ENCODE measurements around the gene MAPK8IP1. TPM values are rescaled to one million over a fixed set of nuclear protein-coding genes. Genes with fewer than 3 reads are reported as not detected.
A peak's percentile ranks its signal among the peaks of the same experiment; 100 is the strongest.

MAPK8IP1 gene
- total RNA-seq, 1 donor from 2014 or later = 38.7 TPM

GRCh38 chr11:45846174-45846675 lies 39.2 kb upstream of the MAPK8IP1 start:
- Mint-ChIP-seq H3K27ac (ENCODE audit: unreplicated experiment) (no peak overlapping the region), H3K4me1 (peaks cover 25% of the 10 kb centered on the region), H3K36me3 (ENCODE audit: low read depth) (no peaks in the 10 kb centered on the region), H3K27me3 (ENCODE audit: low read depth) (peaks cover 51% of the 10 kb centered on the region), H3K4me3 (peak overlapping the region; percentile 89), H3K9me3 (no peaks in the 10 kb centered on the region)
- DNase-seq (ENCODE audit: low read depth, low spot score) = no peak
- no peak for TF ChIP-seq CTCF (conservative IDR thresholded peaks at IDR 0.05)

- Mint-ChIP-seq H3K27me3 (ENCODE audit: low read depth) (peaks cover 43% of the 10 kb centered on the region), H3K4me1 (peaks cover 25% of the 10 kb centered on the region), H3K9me3 (no peaks in the 10 kb centered on the region), H3K36me3 (ENCODE audit: low read depth) (no peaks in the 10 kb centered on the region), H3K4me3 (peak within 1 kb of the TSS; percentile 89), H3K27ac (ENCODE audit: unreplicated experiment) (peak within 1 kb of the TSS; percentile 63)
- DNase-seq (ENCODE audit: low read depth, low spot score) = peak; percentile 99
- no peak for TF ChIP-seq CTCF (conservative IDR thresholded peaks at IDR 0.05)
Observed at GRCh38 chr11:45846974-45847910, 38.2 kb upstream of the MAPK8IP1 start, which contains the start of gene CRY2. Gene CRY2, plus strand, starts transcription at chr11:45847475. Its CDS starts 16 bp downstream, at chr11:45847491.

GRCh38 chr11:45847911-45848316 lies 37.5 kb upstream of the MAPK8IP1 start:
- Mint-ChIP-seq H3K36me3 (ENCODE audit: low read depth) (no peaks in the 10 kb centered on the region), H3K4me3 (peak overlapping the region; percentile 89), H3K27ac (ENCODE audit: unreplicated experiment) (peak overlapping the region; percentile 59), H3K27me3 (ENCODE audit: low read depth) (peaks cover 36% of the 10 kb centered on the region), H3K9me3 (no peaks in the 10 kb centered on the region), H3K4me1 (peaks cover 25% of the 10 kb centered on the region)
- TF ChIP-seq CTCF (conservative IDR thresholded peaks at IDR 0.05) = no peak
- DNase-seq (ENCODE audit: low read depth, low spot score) = peak; percentile 16

GRCh38 chr11:45848654-45849081 lies 36.8 kb upstream of the MAPK8IP1 start:
- H3K4me1 Mint-ChIP-seq = peaks cover 20% of the 10 kb centered on the region
- no peaks in the 10 kb centered on the region for H3K9me3 Mint-ChIP-seq
- no peaks in the 10 kb centered on the region for H3K36me3 Mint-ChIP-seq (ENCODE audit: low read depth)
- peaks cover 29% of the 10 kb centered on the region for H3K27me3 Mint-ChIP-seq (ENCODE audit: low read depth)
- H3K27ac Mint-ChIP-seq (ENCODE audit: unreplicated experiment) = no peak overlapping the region
- peak overlapping the region; percentile 89 for H3K4me3 Mint-ChIP-seq
- no peak for TF ChIP-seq CTCF (conservative IDR thresholded peaks at IDR 0.05)
- no peak for DNase-seq (ENCODE audit: low read depth, low spot score)

- Mint-ChIP-seq H3K27ac (ENCODE audit: unreplicated experiment) (no peak overlapping the region), H3K36me3 (ENCODE audit: low read depth) (no peaks in the 10 kb centered on the region), H3K4me3 (peak overlapping the region; percentile 63), H3K9me3 (no peaks in the 10 kb centered on the region), H3K4me1 (peaks cover 20% of the 10 kb centered on the region), H3K27me3 (ENCODE audit: low read depth) (peaks cover 18% of the 10 kb centered on the region)
- DNase-seq (ENCODE audit: low read depth, low spot score) = no peak
- no peak for TF ChIP-seq CTCF (conservative IDR thresholded peaks at IDR 0.05)
Observed at GRCh38 chr11:45850446-45850845, 35.0 kb upstream of the MAPK8IP1 start.
